ENCODE results near the gene MPC1.

MPC1 gene

GRCh38 chr6:166382933-166383801, at the start of gene MPC1:
MPC1 (minus strand) TSS chr6:166382940; CDS start chr6:166382876, 64 bp downstream.
- peak; percentile 98 to 99 (median 99) for DNase-seq

GRCh38 chr6:166430269-166430668, 47.5 kb upstream of the MPC1 start:
- DNase-seq, result no peak

GRCh38 chr6:166424431-166424830, 41.7 kb upstream of the MPC1 start:
- no peak for DNase-seq

- no peak for DNase-seq
Observed at GRCh38 chr6:166423781-166424180, 41.0 kb upstream of the MPC1 start.

- no peak for DNase-seq
Observed at GRCh38 chr6:166423051-166423745, 40.5 kb upstream of the MPC1 start.

- DNase-seq, result no peak
Observed at GRCh38 chr6:166422201-166422940, 39.6 kb upstream of the MPC1 start.

GRCh38 chr6:166420351-166420750, 37.6 kb upstream of the MPC1 start:
- peak; percentile 17 to 42 (median 26) for DNase-seq

- no peak for DNase-seq
Observed at GRCh38 chr6:166419717-166420116, 37.0 kb upstream of the MPC1 start.

- no peak for DNase-seq
Observed at GRCh38 chr6:166419286-166419685, 36.5 kb upstream of the MPC1 start.

- no peak for DNase-seq
Observed at GRCh38 chr6:166418691-166419143, 36.0 kb upstream of the MPC1 start.

- DNase-seq, result no peak
Observed at GRCh38 chr6:166417285-166417691, 34.5 kb upstream of the MPC1 start.

- no peak for DNase-seq
Observed at GRCh38 chr6:166415833-166416347, 33.1 kb upstream of the MPC1 start.

GRCh38 chr6:166415306-166415705, 32.6 kb upstream of the MPC1 start:
- no peak for DNase-seq

- no peak for DNase-seq
Observed at GRCh38 chr6:166413491-166413951, 30.8 kb upstream of the MPC1 start.

GRCh38 chr6:166412911-166413384, 30.2 kb upstream of the MPC1 start:
- no peak for DNase-seq

GRCh38 chr6:166412156-166412910, 29.6 kb upstream of the MPC1 start:
- no peak for DNase-seq

- no peak for DNase-seq
Observed at GRCh38 chr6:166411721-166412151, 29.0 kb upstream of the MPC1 start.

GRCh38 chr6:166411271-166411670, 28.5 kb upstream of the MPC1 start:
- no peak for DNase-seq

- DNase-seq, result peak in 1 of 3 donors; percentile 10
Observed at GRCh38 chr6:166410426-166410935, 27.7 kb upstream of the MPC1 start.

- DNase-seq, result no peak
Observed at GRCh38 chr6:166408936-166409755, 26.4 kb upstream of the MPC1 start.

GRCh38 chr6:166406197-166406596, 23.5 kb upstream of the MPC1 start:
- no peak for DNase-seq

Measured in suppressor macrophage treated with lipopolysaccharide for 1 hour (primary cell).